Lower lobe of right lung (tissue), 2 donors: ENCODE measurements around the gene SLC38A4. TPM values are rescaled to one million over a fixed set of nuclear protein-coding genes. Genes with fewer than 3 reads are reported as not detected.

ENCODE experiments used
- ATAC-seq, 2 donors: fragments of 200-7000 bp; cut with Tn5 transposase; one replicate each; pipeline ENCODE4 v1.9.1; 2020 to 2022; ENCODE audit warnings: mild to moderate bottlenecking in 2 of 2, moderate library complexity in 2 of 2
- DNase-seq: peaks from one replicate; pipeline ENCODE4 v3.0.0-alpha.2; 2020
- H3K27ac ChIP-seq: fragments of 200-600 bp; one replicate; pipeline ENCODE4 v1.8.0; 2022
- H3K27me3 ChIP-seq: fragments of 200-600 bp; one replicate; pipeline ENCODE4 v1.8.0; 2022; ENCODE audit warnings: low read depth
- H3K36me3 ChIP-seq: fragments of 200-600 bp; one replicate; pipeline ENCODE4 v1.8.0; 2022; ENCODE audit warnings: mild to moderate bottlenecking
- H3K4me1 ChIP-seq: fragments of 200-600 bp; one replicate; pipeline ENCODE4 v1.8.0; 2022
- H3K4me3 ChIP-seq: fragments of 200-600 bp; one replicate; pipeline ENCODE4 v1.8.0; 2022; ENCODE audit warnings: mild to moderate bottlenecking
- H3K9me3 ChIP-seq: fragments of 200-600 bp; one replicate; pipeline ENCODE4 v1.8.0; 2022
- intact Hi-C: fragments of 100-400 bp; cut with DNase I; formaldehyde crosslinking; loops from one replicate; pipeline ENCODE4 v1.11.0; 2022
- total RNA-seq: library from RNA; stranded (reverse); fragmentation: NEBNext Ultra II Directional; extraction: Animal tissue kit (Norgen Biotek cat#: 25700); gene quantifications from one replicate; pipeline ENCODE4 v1.2.1, GENCODE V29; 2021
- TF ChIP-seq, protein P1 (sequence below): fragments of 200-600 bp; IDR thresholded peaks from one replicate; pipeline ENCODE4 v1.8.0; 2022; ENCODE audit warnings: antibody characterized with exemption, mild to moderate bottlenecking
- donor health status: DM: no; HTN: yes; CAD: no; lungs with severe emphysema.

Gene SLC38A4
- total RNA-seq, 1 donor from 2014 or later = 1.1 TPM

GRCh38 chr12:46841891-46842290 is 16.1 kb upstream of the SLC38A4 start:
- Histone ChIP-seq H3K27me3 (no peaks in the 10 kb centered on the region), H3K36me3 (no peaks in the 10 kb centered on the region), H3K4me3 (no peak overlapping the region), H3K4me1 (peaks cover 4% of the 10 kb centered on the region), H3K27ac (no peak overlapping the region), H3K9me3 (no peaks in the 10 kb centered on the region)
- TF ChIP-seq, protein P1, sequence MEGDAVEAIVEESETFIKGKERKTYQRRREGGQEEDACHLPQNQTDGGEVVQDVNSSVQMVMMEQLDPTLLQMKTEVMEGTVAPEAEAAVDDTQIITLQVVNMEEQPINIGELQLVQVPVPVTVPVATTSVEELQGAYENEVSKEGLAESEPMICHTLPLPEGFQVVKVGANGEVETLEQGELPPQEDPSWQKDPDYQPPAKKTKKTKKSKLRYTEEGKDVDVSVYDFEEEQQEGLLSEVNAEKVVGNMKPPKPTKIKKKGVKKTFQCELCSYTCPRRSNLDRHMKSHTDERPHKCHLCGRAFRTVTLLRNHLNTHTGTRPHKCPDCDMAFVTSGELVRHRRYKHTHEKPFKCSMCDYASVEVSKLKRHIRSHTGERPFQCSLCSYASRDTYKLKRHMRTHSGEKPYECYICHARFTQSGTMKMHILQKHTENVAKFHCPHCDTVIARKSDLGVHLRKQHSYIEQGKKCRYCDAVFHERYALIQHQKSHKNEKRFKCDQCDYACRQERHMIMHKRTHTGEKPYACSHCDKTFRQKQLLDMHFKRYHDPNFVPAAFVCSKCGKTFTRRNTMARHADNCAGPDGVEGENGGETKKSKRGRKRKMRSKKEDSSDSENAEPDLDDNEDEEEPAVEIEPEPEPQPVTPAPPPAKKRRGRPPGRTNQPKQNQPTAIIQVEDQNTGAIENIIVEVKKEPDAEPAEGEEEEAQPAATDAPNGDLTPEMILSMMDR = no peak
- no peak for DNase-seq
- ATAC-seq = no peak
- intact Hi-C loops = no loop called here

GRCh38 chr12:46839964-46840363 is 14.2 kb upstream of the SLC38A4 start:
- intact Hi-C loops = no loop called here
- no peaks in the 10 kb centered on the region for H3K27me3 ChIP-seq
- no peak overlapping the region for H3K27ac ChIP-seq
- TF ChIP-seq, protein P1 = no peak
- DNase-seq (no peak), ATAC-seq (peak; percentile 90 to 96)
- no peak overlapping the region for H3K4me3 ChIP-seq
- H3K4me1 ChIP-seq = peaks cover 4% of the 10 kb centered on the region
- no peaks in the 10 kb centered on the region for H3K9me3 ChIP-seq
- H3K36me3 ChIP-seq = no peaks in the 10 kb centered on the region

- Histone ChIP-seq H3K36me3 (no peaks in the 10 kb centered on the region), H3K4me1 (peaks cover 4% of the 10 kb centered on the region), H3K9me3 (no peaks in the 10 kb centered on the region), H3K27me3 (no peaks in the 10 kb centered on the region), H3K27ac (no peak overlapping the region), H3K4me3 (no peak overlapping the region)
- intact Hi-C loops = no loop called here
- ATAC-seq = no peak
- no peak for DNase-seq
- TF ChIP-seq, protein P1 = no peak
Measured at GRCh38 chr12:46839232-46839631, 13.4 kb upstream of the SLC38A4 start.

DNA sequence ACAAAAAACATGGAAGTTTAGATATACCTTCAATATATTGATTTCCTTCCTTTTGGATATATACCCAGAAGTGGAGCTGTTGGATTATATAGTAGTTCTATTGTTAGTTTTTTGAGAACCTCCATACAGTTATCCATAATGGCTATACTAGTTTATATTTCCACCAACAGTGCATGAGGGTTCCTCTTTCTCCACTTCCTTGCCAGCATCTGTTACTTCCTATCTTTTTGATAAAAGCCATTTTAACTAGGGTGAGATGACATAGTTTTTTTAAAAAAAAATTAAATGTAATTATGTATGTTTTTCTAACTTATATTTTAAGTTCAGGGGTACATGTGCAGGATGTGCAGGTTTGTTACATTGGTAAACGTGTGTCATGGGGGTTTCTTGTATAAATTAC is 10.0 kb upstream of the SLC38A4 start:
- H3K4me1 ChIP-seq = peaks cover 19% of the 10 kb centered on the region
- no peaks in the 10 kb centered on the region for H3K9me3 ChIP-seq
- no peak for DNase-seq
- intact Hi-C loops = no loop called here
- no peak overlapping the region for H3K27ac ChIP-seq
- ATAC-seq = no peak
- TF ChIP-seq, protein P1 = no peak
- peaks cover 22% of the 10 kb centered on the region for H3K27me3 ChIP-seq
- H3K36me3 ChIP-seq = no peaks in the 10 kb centered on the region
- no peak overlapping the region for H3K4me3 ChIP-seq

DNA sequence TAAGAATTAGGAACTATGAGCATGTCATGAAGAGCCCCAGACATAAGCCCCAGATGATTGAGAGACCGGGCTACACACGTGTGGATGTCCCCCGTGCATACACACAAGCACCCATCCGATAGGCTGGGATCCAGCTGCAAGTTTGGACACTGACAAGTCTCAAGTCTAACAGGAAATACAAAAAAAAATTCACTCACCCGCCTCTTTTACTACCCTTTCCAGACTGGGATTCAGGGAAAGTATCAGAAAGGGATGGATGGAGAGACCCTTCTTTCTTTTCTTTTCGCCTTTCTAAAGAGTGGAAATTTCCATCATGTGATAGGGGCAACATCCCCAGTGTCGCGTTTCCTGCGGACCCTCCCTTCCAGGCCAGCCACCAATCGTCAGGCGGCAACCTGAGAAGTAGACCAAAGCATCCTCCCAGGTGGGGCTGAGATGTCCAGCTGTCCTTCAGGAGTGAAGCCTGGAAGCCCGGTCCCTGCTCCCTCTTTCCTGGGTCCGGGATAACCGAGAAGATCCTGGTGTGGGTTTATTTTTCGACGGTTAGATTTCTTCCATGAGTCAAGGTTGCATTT is 6.4 kb upstream of the SLC38A4 start:
- Histone ChIP-seq H3K27ac (no peak overlapping the region), H3K36me3 (no peaks in the 10 kb centered on the region), H3K9me3 (no peaks in the 10 kb centered on the region), H3K4me3 (peak overlapping the region; percentile 44), H3K4me1 (peaks cover 16% of the 10 kb centered on the region), H3K27me3 (peaks cover 56% of the 10 kb centered on the region)
- ATAC-seq (peak; percentile 9 to 26), DNase-seq (no peak)
- intact Hi-C loops = no loop called here
- TF ChIP-seq, protein P1 = no peak
